IMR-90 (cell line): ENCODE measurements around the gene FUT9. TPM values are rescaled to one million over a fixed set of nuclear protein-coding genes. Genes with fewer than 3 reads are reported as not detected.

Source experiments
- ATAC-seq: fragments of 200-7000 bp; cut with Tn5 transposase; 2 replicates; pipeline ENCODE4 v1.9.1; 2020; ENCODE audit warnings: low read depth, mild to moderate bottlenecking, moderate library complexity
- BruUV-seq: library from RNA; stranded (reverse); fragments of 400-500 nt; replicated peaks from 2 replicates; lab custom pipeline; 2021; lab: Mats Ljungman, UMichigan
- CTCF ChIA-PET: fragments of 300-600 bp; formaldehyde crosslinking; extraction: SDS; loops from one replicate; lab custom pipeline; 2021; ENCODE audit warnings: antibody characterized with exemption; lab: Yijun Ruan, JAX
- POLR2A ChIA-PET: fragments of 300-600 bp; sonication (Branson Sonifier 250); formaldehyde crosslinking; loops from one replicate; lab custom pipeline; 2022; ENCODE audit warnings: antibody characterized with exemption; ENCODE audit not compliant: unreplicated experiment; lab: Charles Lee
- DNase-seq: peaks from one replicate; pipeline ENCODE4 v3.0.0; 2013
- H2AFZ ChIP-seq: replicated peaks from 2 replicates; pipeline ENCODE3; 2013; ENCODE audit warnings: low read length, mild to moderate bottlenecking; ENCODE audit not compliant: poor library complexity
- H2AK5ac ChIP-seq: 2 replicates; pipeline ENCODE4 v1.6.1; 2013; ENCODE audit warnings: low read depth, low read length, inconsistent platforms
- H2AK9ac ChIP-seq: replicated peaks from 2 replicates; pipeline ENCODE3; 2013; ENCODE audit warnings: mild to moderate bottlenecking, low read depth, low read length, moderate library complexity; ENCODE audit not compliant: poor library complexity
- H2BK120ac ChIP-seq: 2 replicates; pipeline ENCODE4 v1.6.1; 2013; ENCODE audit warnings: low read depth, low read length, inconsistent platforms
- H2BK15ac ChIP-seq: 3 replicates; pipeline ENCODE4 v1.6.1; 2013; ENCODE audit warnings: low read depth, low read length, inconsistent platforms
- H2BK20ac ChIP-seq: 2 replicates; pipeline ENCODE4 v1.6.1; 2013; ENCODE audit warnings: low read depth, mild to moderate bottlenecking, inconsistent platforms, low read length, moderate library complexity
- H2BK5ac ChIP-seq: 2 replicates; pipeline ENCODE4 v1.6.1; 2013; ENCODE audit warnings: mild to moderate bottlenecking, low read depth, low read length, inconsistent platforms; ENCODE audit not compliant: poor library complexity, severe bottlenecking
- H3K14ac ChIP-seq: replicated peaks from 2 replicates; pipeline ENCODE4 v1.6.1; 2013; ENCODE audit warnings: low read depth, low read length, inconsistent platforms
- H3K18ac ChIP-seq: 2 replicates; pipeline ENCODE4 v1.6.1; 2013; ENCODE audit warnings: low read depth, low read length, control low read depth
- H3K23ac ChIP-seq: 2 replicates; pipeline ENCODE4 v1.6.1; 2013; ENCODE audit warnings: low read depth, low read length, inconsistent platforms
- H3K27ac ChIP-seq: 2 replicates; pipeline ENCODE4 v1.5.1; 2013; ENCODE audit warnings: mild to moderate bottlenecking, control low read depth, low read length; ENCODE audit not compliant: insufficient read depth
- H3K27me3 ChIP-seq: 2 replicates; pipeline ENCODE4 v1.6.1; 2013; ENCODE audit warnings: low read length; ENCODE audit not compliant: control insufficient read depth, insufficient read depth
- H3K36me3 ChIP-seq: 2 replicates; pipeline ENCODE4 v1.6.1; 2013; ENCODE audit warnings: low read length, mixed read lengths; ENCODE audit not compliant: control insufficient read depth, insufficient read depth
- H3K4ac ChIP-seq: 2 replicates; pipeline ENCODE4 v1.6.1; 2013; ENCODE audit warnings: low read depth, low read length, inconsistent platforms
- H3K4me1 ChIP-seq: 2 replicates; pipeline ENCODE4 v1.6.1; 2013; ENCODE audit warnings: low read length, mixed read lengths; ENCODE audit not compliant: control insufficient read depth, insufficient read depth
- H3K4me2 ChIP-seq: 2 replicates; pipeline ENCODE4 v1.6.1; 2013; ENCODE audit warnings: low read depth, mild to moderate bottlenecking, control low read depth, low read length, moderate library complexity
- H3K4me3 ChIP-seq: 2 replicates; pipeline ENCODE4 v1.5.1; 2013; ENCODE audit warnings: low read depth, mild to moderate bottlenecking, control low read depth, low read length, moderate library complexity; ENCODE audit not compliant: insufficient read depth
- H3K56ac ChIP-seq: 2 replicates; pipeline ENCODE4 v1.6.1; 2013; ENCODE audit warnings: low read length, inconsistent platforms; ENCODE audit not compliant: insufficient read depth; ENCODE audit errors: extremely low read depth
- H3K79me1 ChIP-seq, 2 experiments: 2 replicates each; pipeline ENCODE4 v1.6.1; 2013; ENCODE audit warnings: low read length in 2 of 2, inconsistent platforms in 1 of 2, low read depth in 1 of 2
- H3K9ac ChIP-seq: 2 replicates; pipeline ENCODE4 v1.6.1; 2013; ENCODE audit warnings: low read depth, low read length, control low read depth
- H3K9me1 ChIP-seq: 2 replicates; pipeline ENCODE4 v1.6.1; 2013; ENCODE audit warnings: low read length, inconsistent platforms; ENCODE audit not compliant: insufficient read depth
- H3K9me3 ChIP-seq: 2 replicates; pipeline ENCODE4 v1.6.1; 2013; ENCODE audit warnings: low read length; ENCODE audit not compliant: control insufficient read depth, insufficient read depth
- H4K20me1 ChIP-seq: 2 replicates; pipeline ENCODE4 v1.6.1; 2013; ENCODE audit warnings: low read length, inconsistent platforms; ENCODE audit not compliant: insufficient read depth
- H4K5ac ChIP-seq: 2 replicates; pipeline ENCODE4 v1.6.1; 2013; ENCODE audit warnings: mild to moderate bottlenecking, low read depth, low read length, control low read depth
- H4K8ac ChIP-seq, 2 experiments: 2 replicates each; pipeline ENCODE4 v1.6.1; 2013; ENCODE audit warnings: low read depth in 2 of 2, low read length in 2 of 2, control low read depth in 1 of 2, inconsistent platforms in 1 of 2
- H4K91ac ChIP-seq: 2 replicates; pipeline ENCODE4 v1.6.1; 2013; ENCODE audit warnings: low read depth, low read length, inconsistent platforms; ENCODE audit not compliant: insufficient read depth
- BHLHE40 ChIP-seq: fragments of 150-350 bp; IDR thresholded peaks from 2 replicates; pipeline ENCODE4 v1.6.1; 2016; ENCODE audit warnings: mild to moderate bottlenecking, low read depth, low read length
- CHD1 ChIP-seq: IDR thresholded peaks from 2 replicates; pipeline ENCODE4 v1.6.1; 2012; ENCODE audit warnings: low read depth, low read length, improper control_type of control experiment
- FOS ChIP-seq: fragments of 150-350 bp; IDR thresholded peaks from 2 replicates; pipeline ENCODE4 v1.6.1; 2016; ENCODE audit warnings: low read depth, low read length
- MAZ ChIP-seq: IDR thresholded peaks from 2 replicates; pipeline ENCODE4 v1.6.1; 2012; ENCODE audit warnings: low read depth, mild to moderate bottlenecking, low read length, improper control_type of control experiment, moderate library complexity, borderline replicate concordance
- NFE2L2 ChIP-seq: fragments of 150-350 bp; IDR thresholded peaks from 2 replicates; pipeline ENCODE4 v1.6.1; 2016; ENCODE audit warnings: low read depth, mild to moderate bottlenecking, low read length
- POLR2A ChIP-seq: IDR thresholded peaks from 2 replicates; pipeline ENCODE4 v1.6.1; 2012; ENCODE audit warnings: mild to moderate bottlenecking, low read depth, low read length
- RAD21 ChIP-seq: IDR thresholded peaks from 2 replicates; pipeline ENCODE4 v1.6.1; 2012; ENCODE audit warnings: low read length, improper control_type of control experiment
- RCOR1 ChIP-seq: IDR thresholded peaks from 2 replicates; pipeline ENCODE4 v1.6.1; 2012; ENCODE audit warnings: mild to moderate bottlenecking, low read length, improper control_type of control experiment; ENCODE audit not compliant: insufficient replicate concordance
- RFX5 ChIP-seq: IDR thresholded peaks from 2 replicates; pipeline ENCODE4 v1.8.0; 2012; ENCODE audit warnings: low read depth, mild to moderate bottlenecking, low read length, moderate library complexity
- SMC3 ChIP-seq: fragments of 150-350 bp; IDR thresholded peaks from 2 replicates; pipeline ENCODE4 v1.6.1; 2016; ENCODE audit warnings: low read depth, mild to moderate bottlenecking, antibody characterized with exemption, low read length, moderate library complexity
- WGBS, 2 experiments: methylation state at CpG; one replicate each; pipeline versions ENCODE4 v1.1.5 to v1.1.7; 2013; ENCODE audit warnings: missing lambda C conversion rate in 2 of 2; ENCODE audit not compliant: insufficient read length in 1 of 2; ENCODE audit errors: extremely low coverage in 2 of 2; 5-methylcytosine and 5-hydroxymethylcytosine counted together
- dilution Hi-C: fragments of 300-500 bp; cut with HindIII; formaldehyde crosslinking; loops from one replicate; pipeline ENCODE4 v1.14.3; 2018; ENCODE audit warnings: low sequenced_read_pairs; ENCODE audit not compliant: unreplicated experiment
- in situ Hi-C: fragments of 300-500 bp; cut with MboI; formaldehyde crosslinking; loops from 3 replicates; pipeline ENCODE4 v1.14.3; 2019; ENCODE audit warnings: low sequenced_read_pairs, inconsistent platforms, mixed read lengths
- intact Hi-C: fragments of 100-400 bp; cut with micrococcal nuclease; formaldehyde crosslinking; loops from 2 replicates; pipeline ENCODE4 v1.10.0; 2022
- polyA plus RNA-seq, 3 experiments: library from polyadenylated mRNA; depleted of rRNA; stranded (reverse); fragments of >200 nt; gene quantifications; 2 replicates each; pipeline ENCODE4 v1.2.3, GENCODE V29; 2012; ENCODE audit warnings: low replicate concordance in 1 of 3
- total RNA-seq: library from RNA; depleted of rRNA; stranded (reverse); fragments of >200 nt; gene quantifications from 2 replicates; pipeline ENCODE4 v1.2.3, GENCODE V29; 2012
- TF ChIP-seq, protein P1 (sequence below): fragments of 150-350 bp; IDR thresholded peaks from 2 replicates; pipeline ENCODE4 v1.6.1; 2017; ENCODE audit warnings: mild to moderate bottlenecking, antibody characterized with exemption, low read length, low read depth
- TF ChIP-seq, protein P2 (sequence below): conservative IDR thresholded peaks from 2 replicates; pipeline ENCODE4 v1.5.1; 2012; ENCODE audit warnings: mild to moderate bottlenecking, low read depth, low read length, improper control_type of control experiment

The FUT9 gene
- total and polyA plus RNA-seq, 2 of the 4 experiments (the other 2 are of a cell fraction), result under 0.01 TPM; not detected in 1

- H2AFZ ChIP-seq, result no peak overlapping the region
- peaks cover 8% of the 10 kb centered on the region for H3K9me3 ChIP-seq
- ATAC-seq (no peak), DNase-seq (no peak)
- no peaks in the 10 kb centered on the region for H3K36me3 ChIP-seq
- no peak overlapping the region for H3K9ac ChIP-seq
- H3K18ac ChIP-seq, result no peak overlapping the region
- H3K56ac ChIP-seq, result no peak overlapping the region
- H3K79me1 ChIP-seq, result no peaks in the 10 kb centered on the region
- H2AK9ac ChIP-seq, result no peak overlapping the region
- in situ Hi-C loops, result no loop called here
- ChIA-PET POLR2A (no interaction called here), CTCF (interaction anchor here (0.8 kb wide), 1 partner anchor 636 kb away, joined by 3 read pairs; no protein-coding TSS in a partner anchor)
- no peak overlapping the region for H2BK120ac ChIP-seq
- dilution Hi-C loops, result no loop called here
- H3K4me2 ChIP-seq, result no peak overlapping the region
- no TSS peak for BruUV-seq
- WGBS, 2 experiments, result 0% methylated on average over 1 of the region's 2 CpGs; no CpG with 5 or more reads in 1 of the 2 experiments
- no peak overlapping the region for H3K4ac ChIP-seq
- H3K27me3 ChIP-seq, result no peaks in the 10 kb centered on the region
- H3K4me1 ChIP-seq, result no peaks in the 10 kb centered on the region
- H4K91ac ChIP-seq, result no peak overlapping the region
- no peak overlapping the region for H3K27ac ChIP-seq
- no peak overlapping the region for H4K5ac ChIP-seq
- TF ChIP-seq BHLHE40 (no peak), FOS (no peak), POLR2A (no peak), SMC3 (no peak), RAD21 (no peak), RFX5 (no peak), RCOR1 (no peak), NFE2L2 (no peak), CHD1 (no peak), MAZ (no peak)
- TF ChIP-seq, protein P1, sequence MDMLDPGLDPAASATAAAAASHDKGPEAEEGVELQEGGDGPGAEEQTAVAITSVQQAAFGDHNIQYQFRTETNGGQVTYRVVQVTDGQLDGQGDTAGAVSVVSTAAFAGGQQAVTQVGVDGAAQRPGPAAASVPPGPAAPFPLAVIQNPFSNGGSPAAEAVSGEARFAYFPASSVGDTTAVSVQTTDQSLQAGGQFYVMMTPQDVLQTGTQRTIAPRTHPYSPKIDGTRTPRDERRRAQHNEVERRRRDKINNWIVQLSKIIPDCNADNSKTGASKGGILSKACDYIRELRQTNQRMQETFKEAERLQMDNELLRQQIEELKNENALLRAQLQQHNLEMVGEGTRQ, result no peak
- TF ChIP-seq, protein P2, sequence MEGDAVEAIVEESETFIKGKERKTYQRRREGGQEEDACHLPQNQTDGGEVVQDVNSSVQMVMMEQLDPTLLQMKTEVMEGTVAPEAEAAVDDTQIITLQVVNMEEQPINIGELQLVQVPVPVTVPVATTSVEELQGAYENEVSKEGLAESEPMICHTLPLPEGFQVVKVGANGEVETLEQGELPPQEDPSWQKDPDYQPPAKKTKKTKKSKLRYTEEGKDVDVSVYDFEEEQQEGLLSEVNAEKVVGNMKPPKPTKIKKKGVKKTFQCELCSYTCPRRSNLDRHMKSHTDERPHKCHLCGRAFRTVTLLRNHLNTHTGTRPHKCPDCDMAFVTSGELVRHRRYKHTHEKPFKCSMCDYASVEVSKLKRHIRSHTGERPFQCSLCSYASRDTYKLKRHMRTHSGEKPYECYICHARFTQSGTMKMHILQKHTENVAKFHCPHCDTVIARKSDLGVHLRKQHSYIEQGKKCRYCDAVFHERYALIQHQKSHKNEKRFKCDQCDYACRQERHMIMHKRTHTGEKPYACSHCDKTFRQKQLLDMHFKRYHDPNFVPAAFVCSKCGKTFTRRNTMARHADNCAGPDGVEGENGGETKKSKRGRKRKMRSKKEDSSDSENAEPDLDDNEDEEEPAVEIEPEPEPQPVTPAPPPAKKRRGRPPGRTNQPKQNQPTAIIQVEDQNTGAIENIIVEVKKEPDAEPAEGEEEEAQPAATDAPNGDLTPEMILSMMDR, result no peak
- no peak overlapping the region for H3K23ac ChIP-seq
- H3K14ac ChIP-seq, result no peak overlapping the region
- H3K4me3 ChIP-seq, result no peak overlapping the region
- H2BK20ac ChIP-seq, result no peak overlapping the region
- no peak overlapping the region for H2AK5ac ChIP-seq
- H2BK15ac ChIP-seq, result no peak overlapping the region
- H4K8ac ChIP-seq, result no peak overlapping the region
- no peaks in the 10 kb centered on the region for H3K9me1 ChIP-seq
- intact Hi-C loops, result no loop called here
- no peak overlapping the region for H2BK5ac ChIP-seq
- H4K20me1 ChIP-seq, result no peaks in the 10 kb centered on the region
Measured at GRCh38 chr6:96007663-96008062, 8.1 kb upstream of the FUT9 start.
